ENCODE measurements around the gene OR6S1. TPM values are rescaled to one million over a fixed set of nuclear protein-coding genes. Genes with fewer than 3 reads are reported as not detected.

The OR6S1 gene, protein sequence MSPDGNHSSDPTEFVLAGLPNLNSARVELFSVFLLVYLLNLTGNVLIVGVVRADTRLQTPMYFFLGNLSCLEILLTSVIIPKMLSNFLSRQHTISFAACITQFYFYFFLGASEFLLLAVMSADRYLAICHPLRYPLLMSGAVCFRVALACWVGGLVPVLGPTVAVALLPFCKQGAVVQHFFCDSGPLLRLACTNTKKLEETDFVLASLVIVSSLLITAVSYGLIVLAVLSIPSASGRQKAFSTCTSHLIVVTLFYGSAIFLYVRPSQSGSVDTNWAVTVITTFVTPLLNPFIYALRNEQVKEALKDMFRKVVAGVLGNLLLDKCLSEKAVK
- total RNA-seq (2014; rRNA removed; shearing (Covaris generic)): not detected in 2 replicates

DNA sequence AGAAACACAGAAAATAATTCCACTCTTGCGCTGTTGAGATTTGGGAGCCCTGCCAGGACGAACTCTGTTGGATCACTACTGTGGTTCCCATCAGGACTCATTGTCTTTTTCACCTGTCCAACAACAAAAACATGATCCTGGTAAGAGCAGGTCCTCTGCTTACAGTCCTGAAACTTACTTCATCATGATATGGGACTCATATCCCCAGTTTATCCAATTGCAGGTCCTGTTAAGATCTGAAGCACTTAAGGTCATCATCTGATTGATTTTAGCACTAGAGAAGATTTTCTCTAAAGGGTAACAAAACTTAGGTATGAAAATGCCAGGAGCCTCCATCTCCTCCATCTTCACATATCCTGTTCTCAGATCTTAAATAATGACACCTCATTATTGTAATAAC is at the start of gene OR6S1:
TSS of gene OR6S1 (minus strand) at position 101 of the 400 bp plus-strand sequence. CDS start at position 101, 0 bp downstream.
- DNase-seq (ENCODE audit: low read depth): no peak

DNA sequence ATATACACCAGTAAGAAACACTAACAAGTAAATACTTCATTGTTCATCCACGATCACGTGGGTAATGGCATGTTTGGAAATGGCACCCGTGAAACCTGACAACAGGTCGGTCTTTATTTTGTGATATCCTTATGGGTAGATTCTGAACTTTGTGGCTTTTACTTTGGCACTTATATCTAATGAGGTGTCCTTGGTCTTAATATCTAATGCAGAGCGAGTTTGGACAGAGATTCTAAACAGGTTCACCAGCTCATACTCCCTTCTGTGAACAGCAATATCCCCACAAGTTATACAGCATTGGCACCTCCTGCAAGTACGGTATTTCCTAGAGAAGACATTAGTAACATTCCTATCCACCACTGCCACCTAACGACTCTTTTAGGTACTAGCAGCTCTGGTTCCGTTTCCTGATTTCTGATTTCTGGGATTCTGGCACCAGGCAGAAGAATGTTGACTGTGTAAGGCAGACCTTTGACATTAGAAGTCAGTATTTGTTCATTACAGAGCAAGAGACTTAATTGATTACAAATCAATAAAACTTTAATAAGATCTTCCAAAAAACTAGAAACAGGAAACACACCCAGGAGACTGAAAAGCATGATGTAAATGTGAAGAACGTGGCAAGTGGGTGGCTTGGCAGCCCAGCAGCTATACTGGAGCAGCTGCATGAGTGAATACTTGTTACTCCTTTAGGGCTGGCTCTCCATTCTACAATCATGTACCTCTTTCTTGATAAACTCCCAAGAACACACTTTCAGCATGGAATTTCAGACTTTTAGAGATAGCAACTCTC is 49.6 kb upstream of the OR6S1 start:
- DNase-seq (ENCODE audit: low read depth): peak; percentile 70

DNA sequence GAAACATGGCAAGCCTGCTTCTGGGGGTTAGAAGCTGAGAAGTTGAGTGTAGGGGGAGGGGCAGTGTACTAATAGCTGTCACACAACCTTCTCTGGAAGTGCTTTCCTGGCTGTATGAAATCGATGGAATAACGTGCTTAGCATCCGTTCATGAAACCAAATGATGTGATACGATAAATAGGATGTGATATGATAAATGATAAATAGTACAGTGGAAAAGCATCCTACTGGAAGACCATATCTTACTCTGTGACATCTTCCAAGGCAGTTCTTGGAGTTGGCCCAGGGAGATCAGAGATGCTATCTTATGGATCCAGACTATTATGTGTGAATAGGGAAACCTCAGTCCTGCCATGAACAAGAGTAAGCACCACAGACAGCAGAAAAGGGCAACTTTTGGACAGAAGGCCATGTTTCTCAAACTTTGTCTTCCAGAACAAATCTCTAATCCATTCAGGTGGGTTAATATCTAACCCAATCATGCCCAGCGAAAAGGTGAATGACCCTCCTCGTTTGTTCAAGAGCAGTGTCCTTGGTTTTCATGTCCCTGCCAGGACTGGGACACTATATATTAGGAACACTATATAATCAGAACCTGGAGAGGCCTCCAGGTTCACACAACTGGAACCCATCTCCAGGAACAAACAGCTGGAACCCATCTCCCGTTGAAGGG is 46.8 kb upstream of the OR6S1 start, which contains the start of gene ANG:
TSS of gene ANG (plus strand) at position 598 of the 673 bp plus-strand sequence. CDS start 4,801 bp downstream, outside the sequence.
- DNase-seq (ENCODE audit: low read depth): no peak

DNA sequence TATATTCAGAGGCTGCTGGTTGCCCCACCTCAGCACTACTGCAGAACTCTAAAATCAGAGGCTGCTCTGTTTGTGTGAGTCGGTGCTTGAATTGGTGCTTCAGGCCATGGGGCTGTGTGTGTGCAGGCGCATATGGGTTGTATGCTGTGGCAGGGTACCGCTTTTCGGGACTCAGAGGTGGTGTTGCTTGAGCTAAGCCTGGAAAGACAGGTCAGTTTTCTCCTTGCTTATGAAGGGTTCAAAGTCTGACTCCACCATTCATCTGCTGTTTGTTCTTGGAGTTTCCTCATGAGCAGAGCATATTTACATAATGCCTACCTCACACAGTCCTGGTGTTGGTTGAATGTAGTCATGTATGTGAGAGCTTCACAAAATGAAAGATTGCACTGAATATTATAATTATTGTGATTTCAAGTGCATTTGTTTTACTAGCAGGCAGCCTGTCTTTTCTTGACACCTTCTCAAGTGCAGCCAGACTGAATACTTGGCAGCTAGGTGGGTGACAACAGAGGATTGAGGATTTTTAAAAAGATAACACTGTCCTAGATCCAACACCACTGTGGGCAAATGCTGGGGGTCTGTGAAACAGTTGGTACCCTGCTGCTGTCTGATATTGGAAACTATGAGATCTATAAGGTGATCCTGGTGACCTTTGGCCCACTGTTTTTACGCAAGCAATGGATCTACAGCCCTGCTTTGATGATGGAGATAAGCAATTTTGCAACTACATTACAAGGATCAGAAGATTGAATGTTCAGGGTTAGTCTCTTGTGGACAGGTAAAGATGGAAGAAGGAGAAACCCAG is 46.1 kb upstream of the OR6S1 start:
- no peak for DNase-seq (ENCODE audit: low read depth)

DNA sequence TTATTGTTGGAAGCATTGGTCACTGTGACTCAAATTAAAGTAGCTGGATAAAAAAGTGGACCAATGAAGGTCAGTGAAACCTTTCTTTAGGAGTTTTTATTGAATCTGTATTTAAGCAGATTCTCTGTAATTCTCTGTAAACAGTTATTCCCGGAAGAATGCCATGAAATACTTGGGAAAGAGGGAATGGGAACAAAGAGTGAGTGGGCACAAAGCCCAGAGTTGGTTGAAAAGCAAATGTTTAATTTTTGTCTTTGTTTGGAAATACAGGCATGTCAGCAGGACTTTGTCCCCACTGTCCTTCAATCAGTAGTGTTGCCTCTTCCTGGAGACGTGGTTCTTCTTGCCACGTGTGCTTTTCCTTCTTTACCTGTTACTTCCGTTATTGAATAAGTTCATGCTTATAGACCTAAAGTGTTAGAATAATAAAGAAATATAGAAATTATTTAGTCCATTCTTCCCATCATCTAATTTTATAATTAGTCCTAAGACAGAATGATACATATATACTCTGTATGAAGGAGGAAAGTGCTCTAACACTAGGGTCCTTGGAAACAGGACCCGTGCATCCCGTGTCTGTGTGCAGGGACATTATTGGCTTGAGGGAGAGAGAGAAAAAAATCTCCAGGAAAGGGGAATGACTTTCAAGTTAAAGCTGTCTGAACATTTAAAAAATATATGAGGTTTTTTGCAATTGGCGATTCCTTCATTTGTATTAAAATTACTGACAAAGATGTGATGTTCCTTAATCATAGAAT is 45.1 kb upstream of the OR6S1 start:
- DNase-seq (ENCODE audit: low read depth): no peak

DNA sequence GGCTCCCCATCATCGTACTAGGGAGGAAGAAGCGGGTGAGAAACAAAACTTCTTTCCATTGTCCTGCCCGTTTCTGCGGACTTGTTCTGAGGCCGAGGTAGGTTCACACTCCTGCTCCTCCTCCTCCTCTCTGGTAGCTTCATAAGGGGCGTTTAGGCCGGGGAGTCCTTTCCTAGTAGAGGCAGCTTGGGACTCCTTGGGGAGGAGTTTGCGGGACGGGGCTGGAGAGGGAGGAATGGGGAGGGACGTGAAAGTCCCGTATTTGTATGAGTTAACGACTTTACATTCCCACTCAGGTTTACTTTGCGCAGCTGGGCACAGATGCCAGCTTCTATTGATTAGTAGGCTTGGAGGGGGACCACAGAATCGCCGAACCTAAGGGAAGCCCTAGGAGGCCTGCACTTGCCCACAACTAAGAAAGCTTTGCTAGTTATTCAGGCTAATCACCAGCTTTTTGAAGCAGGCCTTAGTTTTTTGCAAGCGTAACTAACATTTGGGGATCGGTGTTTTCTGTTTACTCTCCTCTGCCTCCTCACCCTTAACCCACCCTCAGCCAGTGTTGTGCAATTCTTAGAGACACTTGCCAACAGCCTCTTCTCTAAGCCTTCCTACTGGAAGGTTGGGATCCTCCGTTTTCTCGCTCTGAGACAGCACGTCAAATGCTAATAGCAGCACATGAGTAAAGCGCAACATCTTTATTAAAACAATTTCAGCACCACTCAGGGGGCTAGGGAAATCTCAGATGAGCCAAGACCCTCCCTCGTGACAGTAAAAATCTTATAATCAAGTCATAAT is 43.4 kb upstream of the OR6S1 start:
- peak; percentile 19 for DNase-seq (ENCODE audit: low read depth)

DNA sequence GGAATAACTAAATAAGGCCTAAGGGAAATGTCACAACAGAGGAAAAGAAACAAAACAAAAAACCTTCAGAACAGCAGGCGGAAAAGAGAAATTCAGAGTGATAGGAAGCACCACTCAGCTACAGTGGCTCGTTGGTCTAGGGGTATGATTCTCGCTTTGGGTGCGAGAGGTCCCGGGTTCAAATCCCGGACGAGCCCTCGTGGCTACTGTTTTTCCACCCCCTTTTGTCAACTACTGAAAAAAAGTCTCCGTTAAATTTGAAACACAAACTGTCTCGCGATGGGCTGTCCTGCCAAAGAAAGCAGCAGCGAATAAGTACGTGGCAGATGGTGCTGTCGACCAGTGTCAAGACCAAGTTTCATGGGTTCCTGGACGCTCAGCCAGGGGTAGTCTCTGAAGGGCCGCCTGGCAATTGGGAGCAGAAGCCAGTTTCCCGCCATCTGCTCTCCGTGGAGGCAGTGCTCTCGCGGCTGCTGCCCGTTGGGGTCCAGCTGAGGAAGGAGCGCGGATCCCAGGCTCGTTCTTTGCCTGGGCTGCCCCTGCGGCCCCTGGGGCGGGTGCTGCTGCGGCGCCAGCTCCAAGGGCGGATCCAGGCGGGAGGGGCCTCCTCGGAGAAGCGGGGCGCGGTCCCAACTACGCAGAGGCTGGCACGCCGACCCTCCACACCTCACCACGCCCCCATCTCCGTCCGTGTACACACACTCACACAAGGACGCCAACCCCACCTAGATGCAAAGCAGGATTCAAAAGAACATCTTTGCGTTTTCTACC is 42.6 kb upstream of the OR6S1 start, which contains the start of gene RNASE4:
TSS of gene RNASE4 (plus strand) at position 670 of the 771 bp plus-strand sequence. CDS start 14,812 bp downstream, outside the sequence.
- peak; percentile 94 for DNase-seq (ENCODE audit: low read depth)

DNA sequence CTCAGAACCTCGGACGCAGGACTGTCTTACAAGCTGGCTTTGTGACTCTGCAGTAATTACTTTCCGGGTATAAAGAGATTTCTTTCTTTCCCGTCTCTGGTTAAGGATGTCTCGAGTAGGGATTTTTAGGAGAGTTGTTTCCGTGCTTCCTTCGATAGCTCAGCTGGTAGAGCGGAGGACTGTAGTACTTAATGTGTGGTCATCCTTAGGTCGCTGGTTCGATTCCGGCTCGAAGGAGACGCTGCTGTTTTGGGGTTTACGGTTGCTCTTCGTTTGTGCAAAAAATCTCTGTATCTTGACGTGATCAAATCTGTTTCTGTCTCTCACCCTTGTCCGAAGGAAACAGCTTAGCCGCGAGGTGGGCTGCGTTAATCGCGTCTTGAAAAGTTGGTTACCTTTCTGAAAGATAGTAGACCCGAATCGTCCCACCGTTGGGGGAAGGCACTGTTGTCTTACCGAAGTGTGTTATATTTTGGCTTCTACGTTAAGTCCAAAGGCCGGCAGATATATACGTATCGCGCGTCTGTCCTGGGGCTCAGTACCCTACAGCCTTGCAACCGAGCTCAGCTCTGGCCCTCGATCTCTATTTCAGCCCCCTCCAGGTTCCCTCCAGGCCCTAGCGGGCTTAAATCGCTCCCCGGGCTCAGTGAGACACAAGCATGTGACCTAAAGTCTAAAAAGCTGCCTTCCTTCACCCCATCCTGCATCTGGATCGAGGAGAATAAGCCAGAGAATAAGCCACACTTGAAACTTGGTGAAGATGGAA is 41.8 kb upstream of the OR6S1 start:
- peak; percentile 96 for DNase-seq (ENCODE audit: low read depth)

DNA sequence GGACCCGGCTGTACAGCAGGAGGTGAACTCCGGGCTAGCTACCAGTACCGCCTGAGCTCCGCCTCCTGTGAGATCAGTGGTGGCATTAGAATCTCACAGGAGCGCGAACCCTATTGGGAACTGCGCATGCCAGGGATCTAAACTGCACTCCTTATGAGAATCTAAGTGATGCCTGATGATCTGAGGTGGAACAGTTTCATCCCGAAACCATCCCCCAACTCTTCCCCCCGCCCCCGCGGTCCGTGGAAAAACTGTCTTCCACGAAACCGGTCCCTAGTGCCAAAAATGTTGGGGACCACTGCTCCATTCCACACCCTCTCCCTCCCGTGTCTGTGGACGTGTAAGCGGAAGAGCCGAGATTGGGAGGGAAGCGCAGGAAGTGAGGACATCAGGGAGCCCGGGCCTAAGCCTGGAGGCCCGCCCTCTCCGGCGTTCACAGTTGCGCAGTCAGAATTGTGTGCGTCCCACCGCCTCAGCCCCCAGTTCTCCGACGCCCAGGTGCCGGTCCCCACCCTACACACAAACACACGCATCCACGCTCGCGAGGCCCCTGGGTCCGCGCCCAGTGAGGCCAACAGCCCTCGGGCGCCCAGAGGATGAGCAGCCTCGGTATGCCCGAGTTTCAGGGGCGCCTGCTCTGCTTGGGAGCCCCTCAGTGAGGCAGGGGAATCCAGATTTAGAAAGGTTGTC is 41.1 kb upstream of the OR6S1 start:
- peak; percentile 96 for DNase-seq (ENCODE audit: low read depth)

DNA sequence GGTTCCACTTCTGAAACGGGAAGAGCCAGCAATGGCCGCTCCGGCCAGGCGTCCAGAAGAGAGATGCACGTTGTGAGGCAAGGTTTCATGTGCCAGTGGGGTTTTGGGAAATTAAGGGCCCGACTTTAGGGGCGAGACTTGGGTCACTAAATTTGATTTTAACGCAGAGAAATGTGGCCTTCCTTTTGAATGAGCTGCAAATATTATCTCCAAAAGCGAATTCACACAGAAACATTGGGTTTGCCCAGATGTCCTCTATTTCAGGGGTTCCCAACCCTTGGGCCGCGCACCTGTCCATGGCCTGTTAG is 40.6 kb upstream of the OR6S1 start:
- no peak for DNase-seq (ENCODE audit: low read depth)

DNA sequence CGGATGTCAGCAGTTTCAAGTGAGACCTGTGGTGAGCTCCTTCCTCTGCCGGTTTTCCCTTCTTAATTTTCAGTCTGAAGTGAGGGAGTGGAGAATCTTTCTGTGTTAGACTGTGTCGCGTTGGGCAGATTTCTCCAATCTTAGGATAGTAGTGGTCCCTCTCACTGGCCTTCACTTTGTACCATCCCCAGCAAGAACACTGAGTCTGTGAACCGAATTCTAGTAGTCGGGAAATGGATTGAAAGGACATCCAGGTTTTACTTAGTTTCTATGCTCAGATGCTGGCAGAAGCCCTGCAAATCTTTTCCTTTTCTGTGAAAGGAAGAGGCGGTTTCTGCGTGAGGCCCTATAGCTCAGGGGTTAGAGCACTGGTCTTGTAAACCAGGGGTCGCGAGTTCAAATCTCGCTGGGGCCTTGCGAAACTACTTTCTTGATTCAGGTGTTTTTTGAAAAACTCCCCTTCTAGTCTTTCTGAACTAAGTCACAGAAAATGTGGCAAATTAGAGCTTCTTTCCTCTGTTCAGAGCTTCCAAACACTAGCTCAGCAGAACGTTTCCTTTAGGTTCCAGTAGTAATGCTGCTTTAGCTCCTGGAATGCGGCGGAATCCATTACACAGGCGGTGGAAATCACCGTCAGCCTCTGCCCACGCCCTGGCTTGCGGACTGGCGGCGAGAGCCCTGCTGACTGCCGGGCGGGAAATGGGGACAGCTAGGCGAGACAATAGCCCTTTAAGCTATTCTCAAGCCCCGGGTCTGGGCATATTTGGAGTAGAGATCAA is 40.0 kb upstream of the OR6S1 start:
- DNase-seq (ENCODE audit: low read depth): peak; percentile 89

DNA sequence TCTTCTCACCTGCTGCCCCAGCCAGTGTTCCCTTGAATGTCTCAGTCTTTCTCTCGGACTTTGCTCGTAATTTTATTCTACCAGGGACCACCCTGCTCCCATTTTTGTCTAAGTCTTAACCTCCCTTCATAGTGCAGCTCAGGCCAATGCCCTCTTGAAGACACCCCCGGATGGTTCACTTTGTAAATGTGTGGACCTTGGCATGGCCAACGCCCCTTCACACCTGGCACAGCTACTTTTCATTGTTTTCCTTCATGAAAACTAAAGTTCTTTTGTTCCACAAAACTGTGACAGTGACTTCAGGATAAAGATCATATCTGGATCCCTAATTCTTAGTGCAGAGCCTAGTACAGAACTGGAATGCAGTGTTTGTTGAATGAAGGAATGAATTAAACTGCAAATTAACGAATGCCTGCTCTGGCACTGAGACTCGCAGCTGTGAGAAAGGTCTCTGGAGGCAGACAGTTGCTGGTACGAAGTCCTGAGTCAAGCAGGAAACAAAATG is 39.4 kb upstream of the OR6S1 start:
- DNase-seq (ENCODE audit: low read depth): no peak

DNA sequence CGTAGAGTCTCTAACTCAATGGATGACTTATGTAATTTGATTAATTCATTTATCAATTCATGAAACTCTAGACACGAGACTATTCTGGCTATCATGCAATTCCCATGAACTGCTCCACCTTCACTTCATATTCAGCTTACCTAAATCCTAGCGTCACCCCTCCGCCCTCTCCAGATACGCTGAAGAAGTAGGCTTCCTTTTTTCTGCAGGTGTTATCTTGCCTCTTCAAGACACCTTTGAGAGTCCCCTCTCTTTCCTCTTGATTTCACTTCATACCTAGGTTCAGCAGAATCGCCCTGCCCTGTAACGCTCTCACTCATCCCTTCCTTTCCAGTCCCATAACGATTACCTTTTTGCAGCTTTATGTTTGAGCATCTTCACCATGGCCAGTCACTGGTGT is 38.9 kb upstream of the OR6S1 start:
- no peak for DNase-seq (ENCODE audit: low read depth)

DNA sequence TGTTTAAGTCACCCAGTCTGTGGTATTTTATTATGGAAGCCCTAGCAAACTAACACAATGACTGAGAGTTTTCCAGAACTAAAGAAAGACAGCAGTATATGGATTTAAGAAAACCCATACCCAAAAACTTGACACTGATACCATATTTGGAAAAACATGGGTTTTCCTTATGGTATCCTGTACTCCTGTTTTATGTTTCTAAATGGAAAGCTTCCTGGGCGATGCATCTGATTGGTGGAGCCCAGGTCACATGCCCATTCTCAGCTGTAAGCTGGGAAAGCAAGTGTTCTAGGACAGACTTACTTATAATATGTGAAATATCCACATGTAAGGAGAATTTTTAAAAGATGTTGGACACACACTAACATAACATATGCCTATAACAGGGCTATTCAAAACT is 38.4 kb upstream of the OR6S1 start:
- DNase-seq (ENCODE audit: low read depth): peak; percentile 69

DNA sequence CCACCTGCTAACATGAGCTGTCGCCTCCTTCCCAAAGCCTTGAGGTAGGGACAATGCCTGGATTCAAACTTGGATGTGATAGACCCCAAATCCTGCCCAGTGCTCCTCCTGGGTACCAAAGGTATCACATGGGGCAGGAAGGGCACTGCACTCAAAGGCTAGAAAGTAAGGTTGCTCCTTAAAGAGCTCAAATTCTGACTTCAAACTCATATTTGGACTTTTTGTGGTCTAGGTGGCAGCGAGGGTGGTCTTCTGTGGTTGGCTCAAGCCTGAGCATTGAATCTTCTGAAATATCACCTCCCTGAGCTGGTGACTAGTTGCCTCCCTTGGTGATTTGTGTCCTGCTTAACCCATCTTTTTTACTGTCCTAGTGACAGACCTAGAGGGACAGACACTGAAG is 34.6 kb upstream of the OR6S1 start:
- no peak for DNase-seq (ENCODE audit: low read depth)

DNA sequence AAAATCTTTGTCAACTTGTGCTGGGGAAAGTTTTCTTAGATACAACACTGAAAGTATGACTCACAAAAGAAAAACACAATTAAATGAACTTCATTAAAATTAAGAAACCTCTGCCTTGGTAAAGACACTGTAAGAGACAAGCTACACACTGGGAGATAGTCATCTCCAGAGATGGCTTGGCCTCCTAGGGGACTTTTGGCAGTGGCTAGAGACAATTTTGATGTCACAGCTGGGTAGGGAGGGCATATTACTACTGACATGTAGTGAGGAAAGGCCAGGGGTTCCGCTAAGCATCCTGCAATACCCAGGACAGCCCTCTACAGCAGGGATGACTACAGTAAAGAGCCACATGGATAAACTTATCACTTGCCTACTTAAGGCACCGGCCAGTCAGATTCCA is 34.2 kb upstream of the OR6S1 start:
- DNase-seq (ENCODE audit: low read depth): no peak

Data from Daoy (cell line).